Embryonic facial prominence (tissue), 1 donor: Measurements from ENCODE around the gene TRIM7.
"Not testable (repeated sequence)": the region's sequence is repeated elsewhere in the genome, so short reads cannot be mapped to it uniquely, and the experiment has no call there.

Source experiments
- DNase-seq: peaks from one replicate; pipeline ENCODE4 v3.0.0-alpha.2; 2016; ENCODE audit errors: extremely low spot score

TRIM7 gene

GRCh38 chr5:181151146-181151545 is 53.9 kb downstream of the TRIM7 start:
- no peak for DNase-seq

GRCh38 chr5:181149806-181150733 is 54.9 kb downstream of the TRIM7 start:
- DNase-seq: no peak

GRCh38 chr5:181149355-181149754 is 55.6 kb downstream of the TRIM7 start:
- no peak for DNase-seq

- not testable (repeated sequence) for DNase-seq
These were observed 57.9 kb downstream of the TRIM7 start, which contains the start of gene OR2V2 for GRCh38 chr5:181146927-181147636. TSS of gene OR2V2 (plus strand) at chr5:181147586. CDS start at chr5:181154943, 7,357 bp downstream.

- DNase-seq: no peak
These were observed 59.9 kb downstream of the TRIM7 start for GRCh38 chr5:181145133-181145532.
